ENCODE results near the gene DDAH2. TPM values are rescaled to one million over a fixed set of nuclear protein-coding genes. Genes with fewer than 3 reads are reported as not detected.

The DDAH2 gene
- total and polyA plus RNA-seq, 12 donors: 35.2 to 117 (median 54.2) TPM

DNA sequence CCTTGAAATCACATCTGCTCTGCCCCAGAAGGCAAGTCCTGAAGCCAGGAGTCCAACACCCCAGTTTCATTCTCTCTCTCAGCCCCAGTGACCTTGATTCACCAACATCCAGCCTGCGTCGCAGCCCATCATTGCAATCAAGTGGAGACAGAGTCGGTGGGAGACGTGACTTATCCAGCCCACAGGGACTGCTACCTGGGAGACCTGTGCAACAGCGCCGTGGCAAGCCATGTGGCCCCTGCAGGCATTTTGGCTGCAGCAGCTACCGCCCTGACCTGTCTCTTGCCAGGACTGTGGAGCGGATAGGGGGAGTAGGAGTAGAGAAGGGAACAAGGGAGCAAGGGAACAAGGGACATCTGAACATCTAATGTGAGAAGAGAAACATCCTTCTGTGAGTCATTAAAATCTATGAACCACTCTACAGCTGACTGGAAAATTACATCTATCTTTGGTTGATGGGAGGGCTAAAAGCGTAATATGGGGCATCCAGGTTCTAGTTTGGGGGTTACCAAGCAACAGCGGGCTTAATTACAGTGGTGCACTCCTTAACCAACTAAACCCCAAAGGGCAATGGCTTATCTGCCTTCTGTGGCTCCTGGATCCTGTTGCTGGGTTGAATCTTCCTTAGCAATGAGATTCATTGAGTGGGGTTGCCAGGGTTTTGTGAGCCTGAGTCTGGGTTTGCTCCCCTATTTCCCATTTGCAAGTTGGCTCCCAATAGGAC is 11.4 kb downstream of the DDAH2 start:
- H3K27ac ChIP-seq: no peak overlapping the region
- 67 to 70% methylated on average over 10 of the region's 10 CpGs for WGBS, 2 donors
- no peaks in the 10 kb centered on the region for H3K4me1 ChIP-seq
- H3K4me3 ChIP-seq: no peak overlapping the region
- no peak for DNase-seq
- intact Hi-C loops (cut with DNase I): no loop called here
- H3K36me3 ChIP-seq: no peaks in the 10 kb centered on the region
- no peaks in the 10 kb centered on the region for H3K9me3 ChIP-seq
- ATAC-seq: no peak
- TF ChIP-seq, protein P1, sequence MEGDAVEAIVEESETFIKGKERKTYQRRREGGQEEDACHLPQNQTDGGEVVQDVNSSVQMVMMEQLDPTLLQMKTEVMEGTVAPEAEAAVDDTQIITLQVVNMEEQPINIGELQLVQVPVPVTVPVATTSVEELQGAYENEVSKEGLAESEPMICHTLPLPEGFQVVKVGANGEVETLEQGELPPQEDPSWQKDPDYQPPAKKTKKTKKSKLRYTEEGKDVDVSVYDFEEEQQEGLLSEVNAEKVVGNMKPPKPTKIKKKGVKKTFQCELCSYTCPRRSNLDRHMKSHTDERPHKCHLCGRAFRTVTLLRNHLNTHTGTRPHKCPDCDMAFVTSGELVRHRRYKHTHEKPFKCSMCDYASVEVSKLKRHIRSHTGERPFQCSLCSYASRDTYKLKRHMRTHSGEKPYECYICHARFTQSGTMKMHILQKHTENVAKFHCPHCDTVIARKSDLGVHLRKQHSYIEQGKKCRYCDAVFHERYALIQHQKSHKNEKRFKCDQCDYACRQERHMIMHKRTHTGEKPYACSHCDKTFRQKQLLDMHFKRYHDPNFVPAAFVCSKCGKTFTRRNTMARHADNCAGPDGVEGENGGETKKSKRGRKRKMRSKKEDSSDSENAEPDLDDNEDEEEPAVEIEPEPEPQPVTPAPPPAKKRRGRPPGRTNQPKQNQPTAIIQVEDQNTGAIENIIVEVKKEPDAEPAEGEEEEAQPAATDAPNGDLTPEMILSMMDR (IDR thresholded peaks at IDR 0.05): no peak
- H3K27me3 ChIP-seq: no peaks in the 10 kb centered on the region

GRCh38 chr6:31715022-31715958 is 13.8 kb downstream of the DDAH2 start, which contains the start of gene LY6G6D:
TSS of gene LY6G6D (plus strand) at chr6:31715348. CDS start at chr6:31715356, 8 bp downstream.
- intact Hi-C loops (cut with DNase I): no loop called here
- TF ChIP-seq, protein P1 (IDR thresholded peaks at IDR 0.05): no peak
- Histone ChIP-seq H3K9me3 (no peaks in the 10 kb centered on the region), H3K4me3 (no peak within 1 kb of the TSS), H3K36me3 (no peaks in the 10 kb centered on the region), H3K27ac (no peak within 1 kb of the TSS), H3K4me1 (peaks cover 0 to 10% (median 0%) of the 10 kb centered on the region in 9 donors), H3K27me3 (no peaks in the 10 kb centered on the region)
- 73 to 80% methylated on average over 16 of the region's 16 CpGs for WGBS, 2 donors
- DNase-seq: no peak
- ATAC-seq: no peak

- intact Hi-C loops (cut with DNase I): no loop called here
- Histone ChIP-seq H3K4me1 (peaks cover 0 to 10% (median 0%) of the 10 kb centered on the region in 9 donors), H3K36me3 (no peaks in the 10 kb centered on the region), H3K9me3 (no peaks in the 10 kb centered on the region), H3K4me3 (no peak overlapping the region), H3K27me3 (peaks cover 0 to 5% (median 0%) of the 10 kb centered on the region in 7 donors), H3K27ac (no peak overlapping the region)
- 53 to 57% methylated on average over 4 to 5 of the region's 5 CpGs for WGBS, 2 donors
- TF ChIP-seq, protein P1 (IDR thresholded peaks at IDR 0.05): no peak
- DNase-seq (no peak), ATAC-seq (no peak)
Measured at GRCh38 chr6:31713991-31714684, 15.0 kb downstream of the DDAH2 start.

- no peaks in the 10 kb centered on the region for H3K36me3 ChIP-seq
- ATAC-seq: no peak
- 68 to 72% methylated on average over 4 of the region's 4 CpGs for WGBS, 2 donors
- H3K9me3 ChIP-seq: no peaks in the 10 kb centered on the region
- intact Hi-C loops (cut with DNase I): no loop called here
- peaks cover 0 to 10% (median 0%) of the 10 kb centered on the region in 9 donors for H3K4me1 ChIP-seq
- DNase-seq: no peak
- peaks cover 0 to 5% (median 0%) of the 10 kb centered on the region in 7 donors for H3K27me3 ChIP-seq
- no peak overlapping the region for H3K27ac ChIP-seq
- TF ChIP-seq, protein P1 (IDR thresholded peaks at IDR 0.05): no peak
- no peak overlapping the region for H3K4me3 ChIP-seq
Measured at GRCh38 chr6:31713465-31713864, 15.6 kb downstream of the DDAH2 start.

Measured in heart right ventricle (tissue), 16 donors.